HCT116 (cell line): ENCODE data around the gene RSL1D1. TPM values are rescaled to one million over a fixed set of nuclear protein-coding genes. Genes with fewer than 3 reads are reported as not detected.

Source experiments
- ATAC-seq: fragments of 200-7000 bp; cut with Tn5 transposase; 2 replicates; pipeline ENCODE4 v1.9.1; 2020; ENCODE audit warnings: mild to moderate bottlenecking, moderate library complexity
- BruUV-seq: library from RNA; stranded (reverse); fragments of 400-500 nt; replicated peaks from 2 replicates; lab custom pipeline; 2021; lab: Mats Ljungman, UMichigan
- CTCF ChIA-PET: fragments of 300-600 bp; sonication (Branson Sonifier 250); formaldehyde crosslinking; loops from one replicate; lab custom pipeline; 2021; ENCODE audit warnings: antibody characterized with exemption; lab: Charles Lee
- POLR2A ChIA-PET: fragments of 300-600, 350-600 bp; sonication (Branson Sonifier 250); formaldehyde crosslinking; loops from one replicate; lab custom pipeline; 2021; ENCODE audit warnings: antibody characterized with exemption; lab: Charles Lee
- RAD21 ChIA-PET, 2 experiments: fragments of 300-600 bp; sonication (Branson Sonifier 250); formaldehyde crosslinking; loops; one replicate each; lab custom pipeline; 2023; ENCODE audit warnings: low total read pairs in 2 of 2; ENCODE audit not compliant: uncharacterized antibody in 2 of 2, unreplicated experiment in 2 of 2, low non-redundant PET in 1 of 2; lab: Charles Lee
- DNase-seq: peaks from one replicate; pipeline ENCODE4 v3.0.0-alpha.2; 2010; ENCODE audit warnings: low read depth, low spot score
- H2AFZ ChIP-seq: fragments of 200-600 bp; shearing (Covaris generic), sonication (generic); 2 replicates; pipeline ENCODE4 v1.6.1; 2017; ENCODE audit warnings: low read depth, mixed run types, mixed read lengths, antibody characterized with exemption, low read length; ENCODE audit not compliant: poor library complexity, severe bottlenecking
- H3K27ac ChIP-seq: 2 replicates; pipeline ENCODE4 v1.5.1; 2012; ENCODE audit warnings: low read depth, low read length
- H3K27me3 ChIP-seq: fragments of 200-600 bp; sonication (generic); 2 replicates; pipeline ENCODE4 v1.6.1; 2016; ENCODE audit warnings: mixed run types, low read length, mixed read lengths; ENCODE audit not compliant: insufficient read depth
- H3K36me3 ChIP-seq, 2 experiments: fragments of 200-500 bp in 1 of 2; fragments of 200-600 bp in 1 of 2; sonication (Bioruptor generic) in 1 of 2; sonication (generic) in 1 of 2; 2 replicates each; pipeline versions ENCODE4 v1.5.1 to v1.6.1; 2014 to 2016; ENCODE audit warnings: low read length in 2 of 2, inconsistent platforms in 1 of 2, mixed read lengths in 1 of 2, mixed run types in 1 of 2; ENCODE audit not compliant: insufficient read depth in 2 of 2, control insufficient read depth in 1 of 2
- H3K4me1 ChIP-seq, 2 experiments: fragments of 200-600 bp in 1 of 2; sonication (generic) in 1 of 2; 2 replicates each; pipeline versions ENCODE4 v1.5.1 to v1.6.1; 2012 to 2017; ENCODE audit warnings: low read length in 2 of 2, inconsistent platforms in 1 of 2, mild to moderate bottlenecking in 1 of 2, mixed read lengths in 1 of 2, mixed run types in 1 of 2, moderate library complexity in 1 of 2; ENCODE audit not compliant: insufficient read depth in 2 of 2, control insufficient read depth in 1 of 2
- H3K4me2 ChIP-seq: fragments of 200-600 bp; sonication (generic); 2 replicates; pipeline ENCODE4 v1.6.1; 2017; ENCODE audit warnings: mixed run types, low read length, mixed read lengths
- H3K4me3 ChIP-seq, 2 experiments: fragments of 200-600 bp in 1 of 2; sonication (generic) in 1 of 2; replicated peaks in 1 of 2; 2 replicates each; pipeline ENCODE4 v1.5.1; 2011 to 2016; ENCODE audit warnings: low read length in 2 of 2, control low read depth in 1 of 2, low read depth in 1 of 2, mild to moderate bottlenecking in 1 of 2, mixed read lengths in 1 of 2, mixed run types in 1 of 2
- H3K79me2 ChIP-seq: fragments of 200-600 bp; sonication (generic); 2 replicates; pipeline ENCODE4 v1.6.1; 2017; ENCODE audit warnings: mild to moderate bottlenecking, mixed run types, low read length, moderate library complexity, mixed read lengths; ENCODE audit not compliant: insufficient read depth
- H3K9ac ChIP-seq: fragments of 200-600 bp; sonication (generic); 2 replicates; pipeline ENCODE4 v1.6.1; 2016; ENCODE audit warnings: low read length, mixed read lengths
- H3K9me2 ChIP-seq: fragments of 200-600 bp; sonication (generic), shearing (Covaris generic); 2 replicates; pipeline ENCODE4 v1.6.1; 2017; ENCODE audit warnings: mixed run types, mild to moderate bottlenecking, moderate library complexity; ENCODE audit not compliant: insufficient read depth
- H3K9me3 ChIP-seq, 2 experiments: fragments of 200-500 bp in 1 of 2; fragments of 200-600 bp in 1 of 2; sonication (Bioruptor generic) in 1 of 2; sonication (generic) in 1 of 2; 2 replicates each; pipeline ENCODE4 v1.6.1; 2014 to 2017; ENCODE audit warnings: low read length in 2 of 2, mixed read lengths in 2 of 2, inconsistent platforms in 1 of 2, low read depth in 1 of 2, mild to moderate bottlenecking in 1 of 2, mixed run types in 1 of 2, moderate library complexity in 1 of 2; ENCODE audit not compliant: control insufficient read depth in 1 of 2, insufficient read depth in 1 of 2
- H4K20me1 ChIP-seq: fragments of 200-600 bp; sonication (generic), shearing (Covaris generic); 2 replicates; pipeline ENCODE4 v1.6.1; 2017; ENCODE audit warnings: mixed run types, mild to moderate bottlenecking, moderate library complexity; ENCODE audit not compliant: insufficient read depth
- CBX3 ChIP-seq: IDR thresholded peaks from 2 replicates; pipeline ENCODE4 v1.6.1; 2012; ENCODE audit warnings: low read depth
- EGR1 ChIP-seq: IDR thresholded peaks from 2 replicates; pipeline ENCODE4 v1.6.1; 2012; ENCODE audit warnings: low read depth
- ELF1 ChIP-seq: IDR thresholded peaks from 2 replicates; pipeline ENCODE4 v1.6.1; 2012; ENCODE audit warnings: low read depth, borderline replicate concordance
- EZH2 ChIP-seq: fragments of 200-600 bp; sonication (generic); IDR thresholded peaks from 2 replicates; pipeline ENCODE4 v1.6.1; 2017; ENCODE audit warnings: antibody characterized with exemption, mixed run types
- EZH2phosphoT487 ChIP-seq: fragments of 200-600 bp; IDR thresholded peaks from 2 replicates; pipeline ENCODE4 v1.6.1; 2018; ENCODE audit warnings: antibody characterized with exemption, borderline replicate concordance
- FOSL1 ChIP-seq: IDR thresholded peaks from 2 replicates; pipeline ENCODE4 v1.6.1; 2012; ENCODE audit warnings: low read depth
- POLR2A ChIP-seq: IDR thresholded peaks from 2 replicates; pipeline ENCODE4 v1.7.0; 2011; ENCODE audit warnings: borderline replicate concordance; ENCODE audit not compliant: insufficient read depth, insufficient read length; ENCODE audit errors: extremely low read depth
- POLR2AphosphoS5 ChIP-seq: IDR thresholded peaks from 2 replicates; pipeline ENCODE4 v1.6.1; 2011; ENCODE audit warnings: mild to moderate bottlenecking, low read depth, low read length, moderate library complexity
- RAD21 ChIP-seq: IDR thresholded peaks from 2 replicates; pipeline ENCODE4 v1.6.1; 2012; ENCODE audit warnings: low read depth, mild to moderate bottlenecking
- SP1 ChIP-seq: IDR thresholded peaks from 2 replicates; pipeline ENCODE4 v1.6.1; 2012; ENCODE audit warnings: low read depth
- TCF7L2 ChIP-seq: IDR thresholded peaks from 2 replicates; pipeline ENCODE4 v1.7.0; 2011; ENCODE audit warnings: borderline replicate concordance, inconsistent platforms; ENCODE audit not compliant: insufficient read depth, insufficient read length; ENCODE audit errors: extremely low read depth
- YY1 ChIP-seq: IDR thresholded peaks from 2 replicates; pipeline ENCODE4 v1.6.1; 2011; ENCODE audit warnings: low read length, low read depth, moderate library complexity, mild to moderate bottlenecking; ENCODE audit not compliant: insufficient replicate concordance; ENCODE audit errors: extremely low read depth
- ZFX ChIP-seq: fragments of 450-650 bp; IDR thresholded peaks from 2 replicates; pipeline ENCODE4 v1.6.1; 2017
- ZNF274 ChIP-seq: fragments of 200-500 bp; sonication (Bioruptor generic); IDR thresholded peaks from 2 replicates; pipeline ENCODE4 v1.6.1; 2014; ENCODE audit warnings: mild to moderate bottlenecking, low read depth, low read length, inconsistent platforms
- intact Hi-C: fragments of 100-400 bp; cut with micrococcal nuclease; formaldehyde crosslinking; loops from 2 replicates; pipeline ENCODE4 v1.10.0; 2022
- total RNA-seq: library from RNA; stranded (reverse); gene quantifications from one replicate; pipeline ENCODE4 v1.2.1, GENCODE V29; 2021; ENCODE audit not compliant: unreplicated experiment
- TF ChIP-seq, protein P1 (sequence below), 3 experiments: fragments of 200-600 bp in 1 of 3; sonication (generic) in 1 of 3; IDR thresholded peaks in 2 of 3; conservative IDR thresholded peaks in 1 of 3; 2 replicates each; pipeline ENCODE4 v1.5.1; 2012 to 2017; ENCODE audit warnings: low read depth in 2 of 3, low read length in 2 of 3, antibody characterized with exemption in 1 of 3, borderline replicate concordance in 1 of 3, control low read depth in 1 of 3, mild to moderate bottlenecking in 1 of 3, mixed read lengths in 1 of 3, mixed run types in 1 of 3, moderate library complexity in 1 of 3; ENCODE audit not compliant: insufficient read depth in 1 of 3
- TF ChIP-seq, protein P2 (sequence below): IDR thresholded peaks from 2 replicates; pipeline ENCODE4 v1.6.1; 2011; ENCODE audit warnings: mild to moderate bottlenecking, low read length, moderate library complexity; ENCODE audit not compliant: insufficient replicate concordance; ENCODE audit errors: extremely low read depth
- TF ChIP-seq, protein P3 (sequence below): IDR thresholded peaks from 2 replicates; pipeline ENCODE4 v1.6.1; 2012; ENCODE audit warnings: low read depth
- TF ChIP-seq, protein P4 (sequence below): IDR thresholded peaks from 2 replicates; pipeline ENCODE4 v1.6.1; 2012
- TF ChIP-seq, protein P5 (sequence below): IDR thresholded peaks from 2 replicates; pipeline ENCODE4 v1.6.1; 2012

RSL1D1 gene
- total RNA-seq, 1 experiment from 2014 or later, result 291 TPM

DNA sequence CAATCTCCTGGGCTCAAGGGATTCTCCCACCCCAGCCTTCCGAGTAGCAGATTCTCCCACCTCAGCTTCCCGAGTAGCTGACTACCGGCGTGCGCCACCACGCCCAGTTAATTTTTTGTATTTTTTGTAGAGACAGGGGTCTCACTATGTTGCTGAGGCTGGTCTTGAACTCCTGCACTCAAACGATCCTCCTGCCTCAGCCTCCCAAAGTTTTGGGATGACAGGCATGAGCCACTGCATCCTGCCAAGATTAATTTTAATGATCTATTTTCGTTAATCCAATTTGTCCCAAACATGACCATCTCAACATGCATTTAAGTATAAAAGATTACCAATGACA lies 55.5 kb downstream of the RSL1D1 start:
- Histone ChIP-seq H2AFZ (no peak overlapping the region), H3K9ac (peak overlapping the region; percentile 91), H3K9me3 (no peaks in the 10 kb centered on the region), H3K27me3 (no peaks in the 10 kb centered on the region), H3K79me2 (peaks cover 72% of the 10 kb centered on the region), H3K36me3 (no peaks in the 10 kb centered on the region; a peak in 1 of 4 replicates), H4K20me1 (peaks cover 3% of the 10 kb centered on the region; the same call in 1 of the 2 replicates), H3K4me2 (peak overlapping the region; percentile 93), H3K4me3 (peak overlapping the region; percentile 94 to 97), H3K9me2 (no peaks in the 10 kb centered on the region), H3K27ac (peak overlapping the region; percentile 91), H3K4me1 (peaks cover 7 to 20% of the 10 kb centered on the region in 2 experiments; a peak in 3 of 4 replicates)
- ATAC-seq, result no peak
- ChIA-PET CTCF (no interaction called here), POLR2A (no interaction called here), RAD21 (no interaction called here)
- intact Hi-C loops, result no loop called here
- TF ChIP-seq TCF7L2, result no peak
- no peak for TF ChIP-seq ZNF274
- no peak for TF ChIP-seq RAD21
- no peak for TF ChIP-seq FOSL1
- no peak for TF ChIP-seq EZH2
- no peak for TF ChIP-seq ZFX
- no peak for TF ChIP-seq ELF1
- TF ChIP-seq SP1, result no peak
- TF ChIP-seq, protein P1, sequence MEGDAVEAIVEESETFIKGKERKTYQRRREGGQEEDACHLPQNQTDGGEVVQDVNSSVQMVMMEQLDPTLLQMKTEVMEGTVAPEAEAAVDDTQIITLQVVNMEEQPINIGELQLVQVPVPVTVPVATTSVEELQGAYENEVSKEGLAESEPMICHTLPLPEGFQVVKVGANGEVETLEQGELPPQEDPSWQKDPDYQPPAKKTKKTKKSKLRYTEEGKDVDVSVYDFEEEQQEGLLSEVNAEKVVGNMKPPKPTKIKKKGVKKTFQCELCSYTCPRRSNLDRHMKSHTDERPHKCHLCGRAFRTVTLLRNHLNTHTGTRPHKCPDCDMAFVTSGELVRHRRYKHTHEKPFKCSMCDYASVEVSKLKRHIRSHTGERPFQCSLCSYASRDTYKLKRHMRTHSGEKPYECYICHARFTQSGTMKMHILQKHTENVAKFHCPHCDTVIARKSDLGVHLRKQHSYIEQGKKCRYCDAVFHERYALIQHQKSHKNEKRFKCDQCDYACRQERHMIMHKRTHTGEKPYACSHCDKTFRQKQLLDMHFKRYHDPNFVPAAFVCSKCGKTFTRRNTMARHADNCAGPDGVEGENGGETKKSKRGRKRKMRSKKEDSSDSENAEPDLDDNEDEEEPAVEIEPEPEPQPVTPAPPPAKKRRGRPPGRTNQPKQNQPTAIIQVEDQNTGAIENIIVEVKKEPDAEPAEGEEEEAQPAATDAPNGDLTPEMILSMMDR (IDR thresholded peaks at IDR 0.05 in 2 of 3, conservative IDR thresholded peaks at IDR 0.05 in 1 of 3; ENCODE audit: borderline replicate concordance in 1 of 3, insufficient read depth in 1 of 3, low read depth in 2 of 3, low read length in 2 of 3), result no peak
- TF ChIP-seq POLR2A, result no peak
- TF ChIP-seq, protein P2, sequence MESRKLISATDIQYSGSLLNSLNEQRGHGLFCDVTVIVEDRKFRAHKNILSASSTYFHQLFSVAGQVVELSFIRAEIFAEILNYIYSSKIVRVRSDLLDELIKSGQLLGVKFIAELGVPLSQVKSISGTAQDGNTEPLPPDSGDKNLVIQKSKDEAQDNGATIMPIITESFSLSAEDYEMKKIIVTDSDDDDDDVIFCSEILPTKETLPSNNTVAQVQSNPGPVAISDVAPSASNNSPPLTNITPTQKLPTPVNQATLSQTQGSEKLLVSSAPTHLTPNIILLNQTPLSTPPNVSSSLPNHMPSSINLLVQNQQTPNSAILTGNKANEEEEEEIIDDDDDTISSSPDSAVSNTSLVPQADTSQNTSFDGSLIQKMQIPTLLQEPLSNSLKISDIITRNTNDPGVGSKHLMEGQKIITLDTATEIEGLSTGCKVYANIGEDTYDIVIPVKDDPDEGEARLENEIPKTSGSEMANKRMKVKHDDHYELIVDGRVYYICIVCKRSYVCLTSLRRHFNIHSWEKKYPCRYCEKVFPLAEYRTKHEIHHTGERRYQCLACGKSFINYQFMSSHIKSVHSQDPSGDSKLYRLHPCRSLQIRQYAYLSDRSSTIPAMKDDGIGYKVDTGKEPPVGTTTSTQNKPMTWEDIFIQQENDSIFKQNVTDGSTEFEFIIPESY, result no peak
- TF ChIP-seq, protein P3, sequence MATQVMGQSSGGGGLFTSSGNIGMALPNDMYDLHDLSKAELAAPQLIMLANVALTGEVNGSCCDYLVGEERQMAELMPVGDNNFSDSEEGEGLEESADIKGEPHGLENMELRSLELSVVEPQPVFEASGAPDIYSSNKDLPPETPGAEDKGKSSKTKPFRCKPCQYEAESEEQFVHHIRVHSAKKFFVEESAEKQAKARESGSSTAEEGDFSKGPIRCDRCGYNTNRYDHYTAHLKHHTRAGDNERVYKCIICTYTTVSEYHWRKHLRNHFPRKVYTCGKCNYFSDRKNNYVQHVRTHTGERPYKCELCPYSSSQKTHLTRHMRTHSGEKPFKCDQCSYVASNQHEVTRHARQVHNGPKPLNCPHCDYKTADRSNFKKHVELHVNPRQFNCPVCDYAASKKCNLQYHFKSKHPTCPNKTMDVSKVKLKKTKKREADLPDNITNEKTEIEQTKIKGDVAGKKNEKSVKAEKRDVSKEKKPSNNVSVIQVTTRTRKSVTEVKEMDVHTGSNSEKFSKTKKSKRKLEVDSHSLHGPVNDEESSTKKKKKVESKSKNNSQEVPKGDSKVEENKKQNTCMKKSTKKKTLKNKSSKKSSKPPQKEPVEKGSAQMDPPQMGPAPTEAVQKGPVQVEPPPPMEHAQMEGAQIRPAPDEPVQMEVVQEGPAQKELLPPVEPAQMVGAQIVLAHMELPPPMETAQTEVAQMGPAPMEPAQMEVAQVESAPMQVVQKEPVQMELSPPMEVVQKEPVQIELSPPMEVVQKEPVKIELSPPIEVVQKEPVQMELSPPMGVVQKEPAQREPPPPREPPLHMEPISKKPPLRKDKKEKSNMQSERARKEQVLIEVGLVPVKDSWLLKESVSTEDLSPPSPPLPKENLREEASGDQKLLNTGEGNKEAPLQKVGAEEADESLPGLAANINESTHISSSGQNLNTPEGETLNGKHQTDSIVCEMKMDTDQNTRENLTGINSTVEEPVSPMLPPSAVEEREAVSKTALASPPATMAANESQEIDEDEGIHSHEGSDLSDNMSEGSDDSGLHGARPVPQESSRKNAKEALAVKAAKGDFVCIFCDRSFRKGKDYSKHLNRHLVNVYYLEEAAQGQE, result no peak
- no peak for TF ChIP-seq EZH2phosphoT487
- no peak for TF ChIP-seq EGR1
- TF ChIP-seq, protein P4, sequence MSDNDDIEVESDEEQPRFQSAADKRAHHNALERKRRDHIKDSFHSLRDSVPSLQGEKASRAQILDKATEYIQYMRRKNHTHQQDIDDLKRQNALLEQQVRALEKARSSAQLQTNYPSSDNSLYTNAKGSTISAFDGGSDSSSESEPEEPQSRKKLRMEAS, result no peak
- TF ChIP-seq YY1, result no peak
- no peak for TF ChIP-seq POLR2AphosphoS5
- TF ChIP-seq CBX3, result no peak
- TF ChIP-seq, protein P5, sequence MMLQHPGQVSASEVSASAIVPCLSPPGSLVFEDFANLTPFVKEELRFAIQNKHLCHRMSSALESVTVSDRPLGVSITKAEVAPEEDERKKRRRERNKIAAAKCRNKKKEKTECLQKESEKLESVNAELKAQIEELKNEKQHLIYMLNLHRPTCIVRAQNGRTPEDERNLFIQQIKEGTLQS, result no peak
- DNase-seq, result no peak
- BruUV-seq, result TSS peak; percentile 44
